ENCODE measurements around the gene WDR86.

DNA sequence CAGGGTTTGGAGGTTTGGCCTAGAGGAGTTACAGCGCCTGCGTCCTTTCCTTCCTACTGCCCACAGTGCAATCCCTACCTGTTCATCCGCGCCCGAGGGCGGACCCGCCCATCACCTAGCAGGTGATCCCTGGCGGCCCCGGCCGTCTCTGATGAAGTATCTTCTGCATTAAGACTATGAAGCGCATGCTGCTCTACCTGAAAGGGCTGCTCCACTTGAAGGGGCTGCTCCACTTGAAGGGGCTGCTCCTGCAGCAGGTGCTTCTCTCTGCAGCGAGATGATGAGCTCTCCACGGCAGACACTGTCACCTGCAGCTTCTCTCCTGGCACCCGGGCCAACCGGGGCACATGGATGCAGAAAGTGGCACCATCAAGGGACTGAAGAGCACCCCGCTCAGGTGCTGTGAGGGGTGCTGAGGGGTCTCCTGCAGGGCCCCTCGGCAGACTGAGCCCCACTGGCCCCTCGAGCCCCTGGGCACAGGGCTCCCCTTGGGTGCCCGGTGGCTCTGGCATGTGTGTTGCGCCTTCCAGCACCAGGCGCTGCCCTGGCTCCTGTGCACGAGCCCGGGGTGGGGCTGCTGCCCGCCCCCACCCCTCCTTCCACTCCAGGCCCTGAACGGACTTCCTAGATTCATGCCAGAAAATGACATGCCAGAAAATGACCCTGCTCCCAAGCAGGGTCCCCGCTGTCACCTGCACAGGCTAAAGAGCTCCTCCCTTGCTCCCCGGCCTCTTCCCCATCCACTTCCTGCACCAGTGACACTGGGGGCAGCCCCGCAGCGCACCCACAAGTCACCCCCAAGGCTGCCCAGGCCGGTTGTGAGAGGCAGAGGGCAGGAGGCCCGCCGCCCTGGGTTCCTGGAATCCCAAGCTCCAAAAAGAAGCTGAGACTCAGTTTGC, 29.4 kb downstream of the WDR86 start:
- TF ChIP-seq, protein P1, sequence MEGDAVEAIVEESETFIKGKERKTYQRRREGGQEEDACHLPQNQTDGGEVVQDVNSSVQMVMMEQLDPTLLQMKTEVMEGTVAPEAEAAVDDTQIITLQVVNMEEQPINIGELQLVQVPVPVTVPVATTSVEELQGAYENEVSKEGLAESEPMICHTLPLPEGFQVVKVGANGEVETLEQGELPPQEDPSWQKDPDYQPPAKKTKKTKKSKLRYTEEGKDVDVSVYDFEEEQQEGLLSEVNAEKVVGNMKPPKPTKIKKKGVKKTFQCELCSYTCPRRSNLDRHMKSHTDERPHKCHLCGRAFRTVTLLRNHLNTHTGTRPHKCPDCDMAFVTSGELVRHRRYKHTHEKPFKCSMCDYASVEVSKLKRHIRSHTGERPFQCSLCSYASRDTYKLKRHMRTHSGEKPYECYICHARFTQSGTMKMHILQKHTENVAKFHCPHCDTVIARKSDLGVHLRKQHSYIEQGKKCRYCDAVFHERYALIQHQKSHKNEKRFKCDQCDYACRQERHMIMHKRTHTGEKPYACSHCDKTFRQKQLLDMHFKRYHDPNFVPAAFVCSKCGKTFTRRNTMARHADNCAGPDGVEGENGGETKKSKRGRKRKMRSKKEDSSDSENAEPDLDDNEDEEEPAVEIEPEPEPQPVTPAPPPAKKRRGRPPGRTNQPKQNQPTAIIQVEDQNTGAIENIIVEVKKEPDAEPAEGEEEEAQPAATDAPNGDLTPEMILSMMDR (conservative IDR thresholded peaks at IDR 0.05; ENCODE audit: low read length), result no peak
- TF ChIP-seq EZH2phosphoT487 (IDR thresholded peaks at IDR 0.05; ENCODE audit: borderline replicate concordance), result no peak
